ENCODE data around the gene DTX4. TPM values are rescaled to one million over a fixed set of nuclear protein-coding genes. Genes with fewer than 3 reads are reported as not detected.
A peak's percentile ranks its signal among the peaks of the same experiment; 100 is the strongest.

DTX4 gene
- total RNA-seq, 1 experiment from 2014 or later: 4.9 TPM

DNA sequence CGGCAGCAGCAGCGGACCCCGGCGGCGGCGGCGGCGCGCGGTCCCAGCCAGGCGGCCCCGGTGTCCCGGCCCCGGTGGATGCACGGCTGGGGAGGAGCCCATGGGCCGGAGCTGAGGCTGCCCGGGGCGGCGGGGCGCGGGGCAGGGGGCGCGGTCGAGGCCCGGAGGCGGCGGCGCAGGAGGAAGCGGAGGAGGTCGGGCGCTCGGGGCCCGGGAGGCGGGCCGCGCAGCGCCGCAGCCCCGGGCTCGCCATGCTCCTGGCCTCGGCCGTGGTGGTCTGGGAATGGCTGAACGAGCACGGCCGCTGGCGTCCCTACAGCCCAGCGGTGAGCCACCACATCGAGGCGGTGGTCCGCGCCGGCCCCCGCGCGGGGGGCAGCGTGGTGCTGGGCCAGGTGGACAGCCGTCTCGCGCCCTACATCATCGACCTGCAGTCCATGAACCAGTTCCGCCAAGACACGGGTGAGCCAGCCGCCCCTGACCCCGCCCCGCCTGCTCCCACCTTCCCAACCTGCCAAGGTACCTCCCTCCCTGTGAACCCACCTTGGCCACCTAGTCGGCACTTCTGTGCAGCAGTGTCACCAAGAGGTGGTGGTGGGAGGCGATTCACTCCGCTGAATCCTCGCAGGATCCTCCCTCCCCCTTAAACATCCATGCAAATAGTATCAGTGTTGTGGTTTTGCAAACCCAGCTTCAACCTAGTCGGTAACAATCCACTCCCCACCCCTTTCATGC lies 580 bp downstream of the DTX4 start:
- Histone ChIP-seq H3K9me2 (replicated peaks; ENCODE audit: low read length) (no peaks in the 10 kb centered on the region), H3K4me1 (ENCODE audit: insufficient read depth, low read length) (peaks cover 37% of the 10 kb centered on the region), H3K27ac (ENCODE audit: low read length) (no peak overlapping the region), H3K79me2 (ENCODE audit: low read length) (peaks cover 15% of the 10 kb centered on the region), H3K27me3 (ENCODE audit: low read length) (peaks cover 19% of the 10 kb centered on the region; the same call in 1 of the 2 replicates), H3K36me3 (ENCODE audit: low read depth, low read length) (no peaks in the 10 kb centered on the region), H3F3A (ENCODE audit: low read length, unreplicated experiment) (peaks cover 3% of the 10 kb centered on the region), H2AFZ (ENCODE audit: low read length) (peak overlapping the region; percentile 92), H3K9ac (ENCODE audit: low read length) (no peak overlapping the region), H3K4me3 (ENCODE audit: low read length) (peak overlapping the region; percentile 78), H4K20me1 (ENCODE audit: low read length) (no peaks in the 10 kb centered on the region), H3K9me3 (ENCODE audit: low read length) (no peaks in the 10 kb centered on the region), H3K4me2 (ENCODE audit: low read length) (peak overlapping the region; percentile 99)
- BruUV-seq (replicated peaks): no TSS peak
- CTCF ChIA-PET: interaction anchor here (0.6 to 2.0 kb wide), 10 partner anchors 10 to 1199 kb away, joined by 3 to 23 read pairs (median 5); partner anchors contain the start of gene FAM111B
- peak; percentile 10 for ATAC-seq
- peak; percentile 13 for DNase-seq
- POLR2A ChIA-PET (ENCODE audit: unreplicated experiment): no interaction called here
- no peak for TF ChIP-seq EZH2phosphoT487 (IDR thresholded peaks at IDR 0.05; ENCODE audit: borderline replicate concordance, low read length)
- TF ChIP-seq, protein P1, sequence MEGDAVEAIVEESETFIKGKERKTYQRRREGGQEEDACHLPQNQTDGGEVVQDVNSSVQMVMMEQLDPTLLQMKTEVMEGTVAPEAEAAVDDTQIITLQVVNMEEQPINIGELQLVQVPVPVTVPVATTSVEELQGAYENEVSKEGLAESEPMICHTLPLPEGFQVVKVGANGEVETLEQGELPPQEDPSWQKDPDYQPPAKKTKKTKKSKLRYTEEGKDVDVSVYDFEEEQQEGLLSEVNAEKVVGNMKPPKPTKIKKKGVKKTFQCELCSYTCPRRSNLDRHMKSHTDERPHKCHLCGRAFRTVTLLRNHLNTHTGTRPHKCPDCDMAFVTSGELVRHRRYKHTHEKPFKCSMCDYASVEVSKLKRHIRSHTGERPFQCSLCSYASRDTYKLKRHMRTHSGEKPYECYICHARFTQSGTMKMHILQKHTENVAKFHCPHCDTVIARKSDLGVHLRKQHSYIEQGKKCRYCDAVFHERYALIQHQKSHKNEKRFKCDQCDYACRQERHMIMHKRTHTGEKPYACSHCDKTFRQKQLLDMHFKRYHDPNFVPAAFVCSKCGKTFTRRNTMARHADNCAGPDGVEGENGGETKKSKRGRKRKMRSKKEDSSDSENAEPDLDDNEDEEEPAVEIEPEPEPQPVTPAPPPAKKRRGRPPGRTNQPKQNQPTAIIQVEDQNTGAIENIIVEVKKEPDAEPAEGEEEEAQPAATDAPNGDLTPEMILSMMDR (conservative IDR thresholded peaks at IDR 0.05; ENCODE audit: low read depth, low read length): no peak
- TF ChIP-seq EZH2 (IDR thresholded peaks at IDR 0.05; ENCODE audit: low read length, unreplicated experiment): no peak
- intact Hi-C loops (cut with micrococcal nuclease): no loop called here

DNA sequence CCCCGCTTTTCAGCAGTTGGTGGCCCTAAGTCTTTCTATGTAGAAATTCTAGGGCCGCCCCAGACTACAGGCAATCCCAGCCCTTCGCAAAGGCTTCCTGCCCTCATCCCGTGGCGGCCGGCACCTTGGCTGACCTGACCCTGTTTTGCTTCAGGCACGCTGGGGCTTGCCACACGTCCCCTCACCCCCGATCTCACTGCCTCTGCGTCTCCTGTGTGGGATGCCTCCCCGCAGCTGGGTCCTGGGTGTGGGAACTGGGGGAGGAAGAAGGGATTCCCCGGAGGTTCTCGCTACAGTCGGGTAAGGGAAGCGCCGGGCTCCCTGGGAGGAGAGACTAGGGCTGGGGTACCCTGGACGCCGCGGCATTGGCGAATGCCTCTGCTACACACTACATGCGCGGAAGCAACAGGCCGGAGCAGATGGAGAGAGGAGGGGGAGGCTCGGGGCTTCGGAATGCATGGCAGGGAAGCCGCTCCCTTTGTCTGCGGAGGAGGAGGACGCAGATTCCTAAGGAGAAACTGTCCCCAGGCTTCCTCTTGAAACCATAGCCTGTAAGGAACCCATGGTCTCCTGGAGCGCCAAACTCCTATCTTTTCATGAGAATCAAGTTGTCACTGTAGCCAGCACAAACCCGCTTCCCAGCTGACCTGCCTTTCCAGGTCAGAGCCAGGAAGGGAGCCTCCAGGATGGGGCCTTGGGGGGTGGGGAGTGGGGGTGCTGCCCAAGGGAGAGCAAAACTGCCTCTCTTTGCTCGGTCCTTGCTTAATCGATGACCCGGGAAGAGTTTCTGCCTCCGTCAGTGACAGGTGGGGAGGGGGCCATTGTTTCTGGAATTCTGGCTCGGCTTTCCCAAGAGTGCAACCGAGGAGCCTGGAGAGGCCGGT lies 1.4 kb downstream of the DTX4 start:
- H3K9me2 ChIP-seq (replicated peaks; ENCODE audit: low read length): no peaks in the 10 kb centered on the region
- H3F3A ChIP-seq (ENCODE audit: low read length, unreplicated experiment): peaks cover 3% of the 10 kb centered on the region
- H3K27ac ChIP-seq (ENCODE audit: low read length): peak overlapping the region; percentile 84
- no peaks in the 10 kb centered on the region for H4K20me1 ChIP-seq (ENCODE audit: low read length)
- TF ChIP-seq EZH2 (IDR thresholded peaks at IDR 0.05; ENCODE audit: low read length, unreplicated experiment) (no peak), EZH2phosphoT487 (IDR thresholded peaks at IDR 0.05; ENCODE audit: borderline replicate concordance, low read length) (no peak)
- TF ChIP-seq, protein P1 (conservative IDR thresholded peaks at IDR 0.05; ENCODE audit: low read depth, low read length): no peak
- no peaks in the 10 kb centered on the region for H3K36me3 ChIP-seq (ENCODE audit: low read depth, low read length)
- no peak for DNase-seq
- ChIA-PET CTCF (interaction anchor here (1.3 to 2.0 kb wide), 2 partner anchors 9 to 13 kb away, joined by 7 to 8 read pairs; no protein-coding TSS in a partner anchor), POLR2A (ENCODE audit: unreplicated experiment) (no interaction called here)
- no peak for ATAC-seq
- BruUV-seq (replicated peaks): no TSS peak
- no peaks in the 10 kb centered on the region for H3K9me3 ChIP-seq (ENCODE audit: low read length)
- peaks cover 37% of the 10 kb centered on the region for H3K4me1 ChIP-seq (ENCODE audit: insufficient read depth, low read length)
- intact Hi-C loops (cut with micrococcal nuclease): no loop called here
- peak overlapping the region; percentile 99 for H3K4me2 ChIP-seq (ENCODE audit: low read length)
- H3K79me2 ChIP-seq (ENCODE audit: low read length): peaks cover 15% of the 10 kb centered on the region
- 0 out of 2 replicates have a peak overlapping the region, but pooled peaks have one; percentile 2 for H3K9ac ChIP-seq (ENCODE audit: low read length)
- H3K27me3 ChIP-seq (ENCODE audit: low read length): peaks cover 13% of the 10 kb centered on the region; the same call in 1 of the 2 replicates
- peak overlapping the region; percentile 78 for H3K4me3 ChIP-seq (ENCODE audit: low read length)
- H2AFZ ChIP-seq (ENCODE audit: low read length): peak overlapping the region; percentile 54; the same call in 1 of the 2 replicates
